ENCODE results near the gene WDR6.

DNA sequence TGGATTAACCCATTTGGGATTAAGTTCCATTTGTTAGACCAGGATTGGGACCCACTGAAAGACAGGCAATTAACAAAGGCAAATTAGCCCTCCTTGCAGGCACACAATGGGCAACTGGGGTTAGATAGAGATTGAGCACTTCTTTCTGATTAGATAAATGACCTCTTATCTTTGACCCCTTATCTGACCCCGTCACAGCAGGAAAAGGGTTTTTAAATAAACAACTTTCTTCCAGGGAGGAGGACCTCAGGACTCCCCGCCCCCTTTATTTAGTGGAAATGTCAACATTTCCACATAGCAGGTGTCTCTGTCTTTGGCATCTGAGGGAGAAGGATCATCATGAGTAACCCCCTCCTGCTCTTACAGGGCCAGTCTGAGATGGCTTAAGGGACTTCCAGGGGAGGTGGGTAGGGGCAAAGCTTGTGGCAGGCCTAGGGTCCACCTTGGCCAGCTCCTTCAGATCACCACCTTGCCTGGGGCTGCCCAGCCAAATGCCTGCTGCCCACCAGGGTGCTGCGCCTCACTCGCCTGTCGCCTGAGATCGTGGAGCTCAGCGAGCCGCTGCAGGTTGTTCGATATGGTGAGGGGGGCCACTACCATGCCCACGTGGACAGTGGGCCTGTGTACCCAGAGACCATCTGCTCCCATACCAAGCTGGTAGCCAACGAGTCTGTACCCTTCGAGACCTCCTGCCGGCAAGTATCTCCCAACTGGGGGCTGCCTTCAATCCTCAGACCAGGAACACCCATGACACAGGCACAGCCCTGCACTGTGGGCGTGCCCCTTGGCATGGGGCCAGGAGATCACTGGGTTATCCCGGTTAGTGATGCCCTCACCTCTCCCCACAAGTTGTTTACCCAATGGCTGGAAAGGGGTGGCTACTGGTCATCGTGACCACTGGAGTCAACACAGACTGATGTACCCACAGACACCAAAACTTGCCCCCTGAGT, 2.6 kb upstream of the WDR6 start:
- TF ChIP-seq CBX3 (IDR thresholded peaks at IDR 0.05; ENCODE audit: low read depth) (no peak), SIN3A (IDR thresholded peaks at IDR 0.05; ENCODE audit: low read depth) (no peak), EGR1 (IDR thresholded peaks at IDR 0.05; ENCODE audit: low read depth) (no peak), FOSL1 (IDR thresholded peaks at IDR 0.05; ENCODE audit: low read depth) (no peak), POLR2A (IDR thresholded peaks at IDR 0.05; ENCODE audit: borderline replicate concordance, extremely low read depth, insufficient read depth, insufficient read length) (no peak), POLR2AphosphoS5 (IDR thresholded peaks at IDR 0.05; ENCODE audit: low read depth, low read length) (no peak), EZH2phosphoT487 (IDR thresholded peaks at IDR 0.05; ENCODE audit: borderline replicate concordance) (no peak)
- TF ChIP-seq, protein P1, sequence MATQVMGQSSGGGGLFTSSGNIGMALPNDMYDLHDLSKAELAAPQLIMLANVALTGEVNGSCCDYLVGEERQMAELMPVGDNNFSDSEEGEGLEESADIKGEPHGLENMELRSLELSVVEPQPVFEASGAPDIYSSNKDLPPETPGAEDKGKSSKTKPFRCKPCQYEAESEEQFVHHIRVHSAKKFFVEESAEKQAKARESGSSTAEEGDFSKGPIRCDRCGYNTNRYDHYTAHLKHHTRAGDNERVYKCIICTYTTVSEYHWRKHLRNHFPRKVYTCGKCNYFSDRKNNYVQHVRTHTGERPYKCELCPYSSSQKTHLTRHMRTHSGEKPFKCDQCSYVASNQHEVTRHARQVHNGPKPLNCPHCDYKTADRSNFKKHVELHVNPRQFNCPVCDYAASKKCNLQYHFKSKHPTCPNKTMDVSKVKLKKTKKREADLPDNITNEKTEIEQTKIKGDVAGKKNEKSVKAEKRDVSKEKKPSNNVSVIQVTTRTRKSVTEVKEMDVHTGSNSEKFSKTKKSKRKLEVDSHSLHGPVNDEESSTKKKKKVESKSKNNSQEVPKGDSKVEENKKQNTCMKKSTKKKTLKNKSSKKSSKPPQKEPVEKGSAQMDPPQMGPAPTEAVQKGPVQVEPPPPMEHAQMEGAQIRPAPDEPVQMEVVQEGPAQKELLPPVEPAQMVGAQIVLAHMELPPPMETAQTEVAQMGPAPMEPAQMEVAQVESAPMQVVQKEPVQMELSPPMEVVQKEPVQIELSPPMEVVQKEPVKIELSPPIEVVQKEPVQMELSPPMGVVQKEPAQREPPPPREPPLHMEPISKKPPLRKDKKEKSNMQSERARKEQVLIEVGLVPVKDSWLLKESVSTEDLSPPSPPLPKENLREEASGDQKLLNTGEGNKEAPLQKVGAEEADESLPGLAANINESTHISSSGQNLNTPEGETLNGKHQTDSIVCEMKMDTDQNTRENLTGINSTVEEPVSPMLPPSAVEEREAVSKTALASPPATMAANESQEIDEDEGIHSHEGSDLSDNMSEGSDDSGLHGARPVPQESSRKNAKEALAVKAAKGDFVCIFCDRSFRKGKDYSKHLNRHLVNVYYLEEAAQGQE (IDR thresholded peaks at IDR 0.05; ENCODE audit: low read depth): no peak
- TF ChIP-seq, protein P2, sequence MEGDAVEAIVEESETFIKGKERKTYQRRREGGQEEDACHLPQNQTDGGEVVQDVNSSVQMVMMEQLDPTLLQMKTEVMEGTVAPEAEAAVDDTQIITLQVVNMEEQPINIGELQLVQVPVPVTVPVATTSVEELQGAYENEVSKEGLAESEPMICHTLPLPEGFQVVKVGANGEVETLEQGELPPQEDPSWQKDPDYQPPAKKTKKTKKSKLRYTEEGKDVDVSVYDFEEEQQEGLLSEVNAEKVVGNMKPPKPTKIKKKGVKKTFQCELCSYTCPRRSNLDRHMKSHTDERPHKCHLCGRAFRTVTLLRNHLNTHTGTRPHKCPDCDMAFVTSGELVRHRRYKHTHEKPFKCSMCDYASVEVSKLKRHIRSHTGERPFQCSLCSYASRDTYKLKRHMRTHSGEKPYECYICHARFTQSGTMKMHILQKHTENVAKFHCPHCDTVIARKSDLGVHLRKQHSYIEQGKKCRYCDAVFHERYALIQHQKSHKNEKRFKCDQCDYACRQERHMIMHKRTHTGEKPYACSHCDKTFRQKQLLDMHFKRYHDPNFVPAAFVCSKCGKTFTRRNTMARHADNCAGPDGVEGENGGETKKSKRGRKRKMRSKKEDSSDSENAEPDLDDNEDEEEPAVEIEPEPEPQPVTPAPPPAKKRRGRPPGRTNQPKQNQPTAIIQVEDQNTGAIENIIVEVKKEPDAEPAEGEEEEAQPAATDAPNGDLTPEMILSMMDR (IDR thresholded peaks at IDR 0.05 in 2 of 3, conservative IDR thresholded peaks at IDR 0.05 in 1 of 3; ENCODE audit: borderline replicate concordance in 1 of 3, insufficient read depth in 1 of 3, low read depth in 2 of 3, low read length in 2 of 3): no peak
